HG03575 (cell line): ENCODE measurements around the gene SMYD5.

Experiments
- ATAC-seq: cut with Tn5 transposase; IDR thresholded peaks from one replicate; pipeline ENCODE4 v1.9.1; 2021; ENCODE audit not compliant: unreplicated experiment, insufficient number of reproducible peaks, low FRiP score; ENCODE audit errors: extremely low read depth

The SMYD5 gene

DNA sequence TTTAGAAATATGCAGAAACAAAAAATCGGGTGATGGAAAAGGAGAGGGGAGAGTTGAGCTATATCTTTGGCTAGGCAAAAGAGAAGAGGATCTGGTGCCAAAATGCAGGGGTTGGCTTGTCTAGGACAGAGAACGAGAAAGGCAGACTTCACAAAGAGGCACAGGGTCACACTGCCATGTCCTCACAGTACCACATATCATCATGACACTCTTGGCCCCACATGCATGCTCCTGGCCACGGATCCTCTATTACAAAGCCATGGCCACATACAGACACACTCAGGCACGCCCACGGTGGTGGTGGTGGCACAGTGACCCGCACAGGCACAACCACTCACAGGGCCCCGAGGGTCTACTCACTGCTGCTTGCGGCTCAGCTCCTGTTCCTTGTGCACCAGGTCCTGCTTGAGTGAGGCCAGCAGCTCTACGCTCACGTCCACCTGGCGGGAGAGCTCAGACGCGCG lies 54.4 kb downstream of the SMYD5 start:
- ATAC-seq = no peak

DNA sequence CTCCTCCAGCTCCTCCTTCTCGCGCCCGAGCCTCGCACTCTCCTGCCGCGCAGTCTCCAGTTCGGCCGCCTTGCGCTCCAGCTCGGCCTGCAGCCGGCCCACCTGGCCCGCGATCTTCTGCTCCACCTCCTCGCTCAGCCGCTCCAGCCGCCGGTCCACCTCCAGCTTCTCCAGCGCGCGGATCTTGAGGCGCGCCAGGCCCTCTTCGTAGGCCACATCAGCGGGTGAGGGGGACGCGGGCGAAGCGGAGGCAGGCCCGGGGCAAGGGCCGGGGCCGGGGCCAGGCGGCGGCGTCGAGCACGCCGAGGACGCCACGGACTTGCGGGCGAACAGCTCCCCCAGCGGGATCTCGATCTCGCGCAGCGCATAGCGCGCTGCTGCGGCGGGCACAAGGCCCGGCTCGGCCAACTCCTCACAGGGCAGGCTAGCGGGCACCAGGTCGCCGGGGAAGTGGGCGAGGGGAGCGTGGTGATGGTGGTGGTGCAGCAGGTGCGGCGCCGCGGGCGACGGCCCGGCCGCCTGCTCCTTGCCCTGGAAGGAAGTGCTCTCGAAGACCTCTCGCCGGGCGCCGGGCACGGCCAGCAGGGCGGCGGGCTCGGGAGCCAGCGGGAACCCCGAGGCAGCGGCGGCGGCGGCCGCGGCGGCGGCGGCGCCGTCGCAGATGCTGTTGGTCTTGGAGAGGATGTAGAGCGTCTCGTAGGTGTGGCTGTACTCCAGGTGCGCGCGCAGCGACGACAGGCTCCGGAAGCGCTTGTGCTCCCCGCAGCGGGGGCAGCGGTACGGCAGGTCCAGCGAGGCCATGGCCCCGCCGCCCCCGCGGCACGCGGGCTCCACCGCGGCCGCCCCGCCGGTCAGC lies 55.0 kb downstream of the SMYD5 start:
- ATAC-seq = no peak

DNA sequence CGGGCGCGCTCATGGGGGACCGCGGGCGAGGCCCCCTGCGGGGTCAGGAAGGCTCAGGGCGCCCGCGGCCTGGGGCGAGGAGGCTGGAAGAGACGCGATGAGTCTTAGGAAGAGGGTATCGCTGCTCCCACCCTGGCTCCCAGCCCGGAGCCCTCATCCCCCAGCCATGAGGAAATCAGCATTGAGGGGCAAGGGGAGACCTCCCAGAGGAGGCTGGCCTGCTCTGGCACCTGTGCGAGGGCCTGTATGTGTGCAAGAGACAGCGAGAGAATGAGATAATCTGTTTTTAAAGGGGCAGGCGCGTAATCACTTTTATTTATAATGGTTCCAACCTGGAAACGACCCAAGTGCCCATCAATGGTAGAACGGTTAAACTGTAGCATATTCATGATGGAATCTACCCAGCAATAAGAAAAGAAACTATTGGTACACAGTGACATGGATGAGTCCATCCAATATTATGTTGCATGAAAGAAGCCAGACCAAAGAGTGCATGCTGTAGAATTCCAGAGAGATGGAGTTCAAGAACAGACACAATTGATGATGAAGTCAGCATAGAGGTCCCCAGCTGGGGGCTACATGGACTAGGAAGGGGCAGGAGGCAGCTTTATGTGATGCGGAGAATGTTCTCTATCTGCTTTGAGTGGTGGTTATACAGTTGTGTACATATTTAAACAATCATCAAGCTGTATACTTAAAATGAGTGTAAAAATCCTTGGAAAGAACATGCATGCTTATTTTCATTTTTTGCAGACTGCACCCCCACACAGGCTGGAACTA lies 55.8 kb downstream of the SMYD5 start:
- ATAC-seq = no peak

DNA sequence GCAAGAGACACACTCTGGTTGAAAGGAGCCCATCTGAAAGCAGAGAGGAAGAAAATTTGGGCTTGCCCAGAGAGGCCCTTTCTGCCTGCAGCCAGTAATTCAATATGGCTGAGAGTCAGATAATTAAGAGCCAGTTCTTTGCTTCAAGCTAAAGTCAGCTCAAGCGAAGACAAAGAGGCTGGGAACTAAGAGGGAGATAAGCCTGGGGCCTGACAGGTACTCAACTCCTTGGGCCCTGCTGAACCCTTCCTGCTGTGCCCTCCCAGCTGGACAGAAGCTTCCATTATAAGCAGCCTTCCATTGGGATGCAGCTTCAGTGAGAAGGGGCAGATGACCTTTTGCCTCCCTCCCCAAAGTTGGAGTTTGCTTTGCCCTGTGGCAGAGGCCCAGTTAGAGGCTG lies 58.2 kb downstream of the SMYD5 start:
- no peak for ATAC-seq
